ENCODE results near the gene CCNF.

CCNF gene

GRCh38 chr16:2481676-2482075, 52.4 kb downstream of the CCNF start:
- no peak overlapping the region for H3K4me3 ChIP-seq (ENCODE audit: low read depth, low read length)
- ChIA-PET CTCF (no interaction called here), POLR2A (no interaction called here)
- peaks cover 0 to 4% of the 10 kb centered on the region in 2 experiments; a peak in 1 of 3 replicates for H3K36me3 ChIP-seq (ENCODE audit: control insufficient read depth in 2 of 2, insufficient read depth in 1 of 2, low read length in 2 of 2)
- no peaks in the 10 kb centered on the region for H3K9me3 ChIP-seq (ENCODE audit: control insufficient read depth, insufficient read depth, low read depth, low read length)
- no peak overlapping the region for H3K27ac ChIP-seq (ENCODE audit: extremely low read depth, low read depth, low read length)
- no peaks in the 10 kb centered on the region for H3K4me1 ChIP-seq (ENCODE audit: control insufficient read depth, insufficient read depth, low read length)
- no peak for TF ChIP-seq SALL2 (tag by site-specific recombination; IDR thresholded peaks at IDR 0.05; ENCODE audit: borderline replicate concordance)
- TF ChIP-seq ZNF311 (tag by site-specific recombination; IDR thresholded peaks at IDR 0.05; ENCODE audit: borderline replicate concordance), result no peak
- TF ChIP-seq RBAK (tag by site-specific recombination; IDR thresholded peaks at IDR 0.05), result no peak
- TF ChIP-seq, protein P1, sequence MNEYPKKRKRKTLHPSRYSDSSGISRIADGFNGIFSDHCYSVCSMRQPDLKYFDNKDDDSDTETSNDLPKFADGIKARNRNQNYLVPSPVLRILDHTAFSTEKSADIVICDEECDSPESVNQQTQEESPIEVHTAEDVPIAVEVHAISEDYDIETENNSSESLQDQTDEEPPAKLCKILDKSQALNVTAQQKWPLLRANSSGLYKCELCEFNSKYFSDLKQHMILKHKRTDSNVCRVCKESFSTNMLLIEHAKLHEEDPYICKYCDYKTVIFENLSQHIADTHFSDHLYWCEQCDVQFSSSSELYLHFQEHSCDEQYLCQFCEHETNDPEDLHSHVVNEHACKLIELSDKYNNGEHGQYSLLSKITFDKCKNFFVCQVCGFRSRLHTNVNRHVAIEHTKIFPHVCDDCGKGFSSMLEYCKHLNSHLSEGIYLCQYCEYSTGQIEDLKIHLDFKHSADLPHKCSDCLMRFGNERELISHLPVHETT (tag by site-specific recombination; IDR thresholded peaks at IDR 0.05), result no peak
- TF ChIP-seq, protein P2, sequence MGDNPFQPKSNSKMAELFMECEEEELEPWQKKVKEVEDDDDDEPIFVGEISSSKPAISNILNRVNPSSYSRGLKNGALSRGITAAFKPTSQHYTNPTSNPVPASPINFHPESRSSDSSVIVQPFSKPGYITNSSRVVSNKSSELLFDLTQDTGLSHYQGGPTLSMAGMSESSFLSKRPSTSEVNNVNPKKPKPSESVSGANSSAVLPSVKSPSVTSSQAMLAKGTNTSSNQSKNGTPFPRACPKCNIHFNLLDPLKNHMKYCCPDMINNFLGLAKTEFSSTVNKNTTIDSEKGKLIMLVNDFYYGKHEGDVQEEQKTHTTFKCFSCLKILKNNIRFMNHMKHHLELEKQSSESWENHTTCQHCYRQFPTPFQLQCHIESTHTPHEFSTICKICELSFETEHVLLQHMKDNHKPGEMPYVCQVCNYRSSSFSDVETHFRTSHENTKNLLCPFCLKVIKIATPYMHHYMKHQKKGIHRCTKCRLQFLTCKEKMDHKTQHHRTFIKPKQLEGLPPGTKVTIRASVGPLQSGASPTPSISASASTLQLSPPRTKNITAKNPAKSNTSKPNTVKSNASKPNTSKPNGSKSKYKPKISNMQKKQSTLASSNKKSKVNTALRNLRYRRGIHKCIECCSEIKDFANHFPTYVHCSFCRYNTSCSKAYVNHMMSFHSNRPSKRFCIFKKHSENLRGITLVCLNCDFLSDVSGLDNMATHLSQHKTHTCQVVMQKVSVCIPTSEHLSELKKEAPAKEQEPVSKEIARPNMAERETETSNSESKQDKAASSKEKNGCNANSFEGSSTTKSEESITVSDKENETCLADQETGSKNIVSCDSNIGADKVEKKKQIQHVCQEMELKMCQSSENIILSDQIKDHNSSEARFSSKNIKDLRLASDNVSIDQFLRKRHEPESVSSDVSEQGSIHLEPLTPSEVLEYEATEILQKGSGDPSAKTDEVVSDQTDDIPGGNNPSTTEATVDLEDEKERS (tag by site-specific recombination; IDR thresholded peaks at IDR 0.05), result no peak
- TF ChIP-seq, protein P3, sequence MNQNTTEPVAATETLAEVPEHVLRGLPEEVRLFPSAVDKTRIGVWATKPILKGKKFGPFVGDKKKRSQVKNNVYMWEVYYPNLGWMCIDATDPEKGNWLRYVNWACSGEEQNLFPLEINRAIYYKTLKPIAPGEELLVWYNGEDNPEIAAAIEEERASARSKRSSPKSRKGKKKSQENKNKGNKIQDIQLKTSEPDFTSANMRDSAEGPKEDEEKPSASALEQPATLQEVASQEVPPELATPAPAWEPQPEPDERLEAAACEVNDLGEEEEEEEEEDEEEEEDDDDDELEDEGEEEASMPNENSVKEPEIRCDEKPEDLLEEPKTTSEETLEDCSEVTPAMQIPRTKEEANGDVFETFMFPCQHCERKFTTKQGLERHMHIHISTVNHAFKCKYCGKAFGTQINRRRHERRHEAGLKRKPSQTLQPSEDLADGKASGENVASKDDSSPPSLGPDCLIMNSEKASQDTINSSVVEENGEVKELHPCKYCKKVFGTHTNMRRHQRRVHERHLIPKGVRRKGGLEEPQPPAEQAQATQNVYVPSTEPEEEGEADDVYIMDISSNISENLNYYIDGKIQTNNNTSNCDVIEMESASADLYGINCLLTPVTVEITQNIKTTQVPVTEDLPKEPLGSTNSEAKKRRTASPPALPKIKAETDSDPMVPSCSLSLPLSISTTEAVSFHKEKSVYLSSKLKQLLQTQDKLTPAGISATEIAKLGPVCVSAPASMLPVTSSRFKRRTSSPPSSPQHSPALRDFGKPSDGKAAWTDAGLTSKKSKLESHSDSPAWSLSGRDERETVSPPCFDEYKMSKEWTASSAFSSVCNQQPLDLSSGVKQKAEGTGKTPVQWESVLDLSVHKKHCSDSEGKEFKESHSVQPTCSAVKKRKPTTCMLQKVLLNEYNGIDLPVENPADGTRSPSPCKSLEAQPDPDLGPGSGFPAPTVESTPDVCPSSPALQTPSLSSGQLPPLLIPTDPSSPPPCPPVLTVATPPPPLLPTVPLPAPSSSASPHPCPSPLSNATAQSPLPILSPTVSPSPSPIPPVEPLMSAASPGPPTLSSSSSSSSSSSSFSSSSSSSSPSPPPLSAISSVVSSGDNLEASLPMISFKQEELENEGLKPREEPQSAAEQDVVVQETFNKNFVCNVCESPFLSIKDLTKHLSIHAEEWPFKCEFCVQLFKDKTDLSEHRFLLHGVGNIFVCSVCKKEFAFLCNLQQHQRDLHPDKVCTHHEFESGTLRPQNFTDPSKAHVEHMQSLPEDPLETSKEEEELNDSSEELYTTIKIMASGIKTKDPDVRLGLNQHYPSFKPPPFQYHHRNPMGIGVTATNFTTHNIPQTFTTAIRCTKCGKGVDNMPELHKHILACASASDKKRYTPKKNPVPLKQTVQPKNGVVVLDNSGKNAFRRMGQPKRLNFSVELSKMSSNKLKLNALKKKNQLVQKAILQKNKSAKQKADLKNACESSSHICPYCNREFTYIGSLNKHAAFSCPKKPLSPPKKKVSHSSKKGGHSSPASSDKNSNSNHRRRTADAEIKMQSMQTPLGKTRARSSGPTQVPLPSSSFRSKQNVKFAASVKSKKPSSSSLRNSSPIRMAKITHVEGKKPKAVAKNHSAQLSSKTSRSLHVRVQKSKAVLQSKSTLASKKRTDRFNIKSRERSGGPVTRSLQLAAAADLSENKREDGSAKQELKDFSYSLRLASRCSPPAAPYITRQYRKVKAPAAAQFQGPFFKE (tag by site-specific recombination; IDR thresholded peaks at IDR 0.05; ENCODE audit: borderline replicate concordance), result no peak
- TF ChIP-seq ZNF660 (tag by site-specific recombination; IDR thresholded peaks at IDR 0.05), result no peak
- no peak for TF ChIP-seq ZNF785 (tag by site-specific recombination; IDR thresholded peaks at IDR 0.05)
- TF ChIP-seq ZNF596 (tag by site-specific recombination; IDR thresholded peaks at IDR 0.05), result no peak
- no peak for TF ChIP-seq ZNF529 (tag by site-specific recombination; IDR thresholded peaks at IDR 0.05; ENCODE audit: insufficient replicate concordance)

DNA sequence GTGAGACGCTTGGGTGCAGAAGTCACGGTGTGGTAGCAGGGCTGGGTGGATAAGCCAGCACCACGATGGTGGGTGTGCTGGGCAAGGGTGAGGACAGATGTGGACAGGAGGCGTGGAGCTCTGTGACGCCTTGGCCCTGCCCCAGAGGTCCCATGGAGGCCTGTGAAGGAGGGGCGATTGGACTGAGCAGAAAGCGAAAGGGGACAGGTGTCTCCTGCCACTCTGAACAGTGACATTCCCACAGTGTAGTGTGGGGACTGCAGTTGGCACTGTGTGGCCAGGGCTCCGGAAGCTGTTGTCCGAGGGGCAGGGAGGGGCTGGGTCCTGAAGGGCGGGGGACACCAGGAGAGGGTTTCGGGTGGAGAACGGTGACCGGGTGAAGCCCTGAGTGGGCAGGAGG, 53.0 kb downstream of the CCNF start:
- POLR2A ChIA-PET, result no interaction called here
- CTCF ChIA-PET, result interaction anchor here (1.8 kb wide), 1 partner anchor 19 kb away, joined by 7 read pairs; no protein-coding TSS in a partner anchor
- no peak overlapping the region for H3K4me3 ChIP-seq (ENCODE audit: low read depth, low read length)
- no peaks in the 10 kb centered on the region for H3K9me3 ChIP-seq (ENCODE audit: control insufficient read depth, insufficient read depth, low read depth, low read length)
- no peaks in the 10 kb centered on the region; the same call in 1 of the 2 replicates for H3K4me1 ChIP-seq (ENCODE audit: control insufficient read depth, insufficient read depth, low read length)
- peaks cover 0 to 4% of the 10 kb centered on the region in 2 experiments; a peak in 1 of 3 replicates for H3K36me3 ChIP-seq (ENCODE audit: control insufficient read depth in 2 of 2, insufficient read depth in 1 of 2, low read length in 2 of 2)
- H3K27ac ChIP-seq (ENCODE audit: extremely low read depth, low read depth, low read length), result no peak overlapping the region
- TF ChIP-seq ZNF148 (tag by site-specific recombination; IDR thresholded peaks at IDR 0.05; ENCODE audit: borderline replicate concordance), result no peak
- TF ChIP-seq, protein P4, sequence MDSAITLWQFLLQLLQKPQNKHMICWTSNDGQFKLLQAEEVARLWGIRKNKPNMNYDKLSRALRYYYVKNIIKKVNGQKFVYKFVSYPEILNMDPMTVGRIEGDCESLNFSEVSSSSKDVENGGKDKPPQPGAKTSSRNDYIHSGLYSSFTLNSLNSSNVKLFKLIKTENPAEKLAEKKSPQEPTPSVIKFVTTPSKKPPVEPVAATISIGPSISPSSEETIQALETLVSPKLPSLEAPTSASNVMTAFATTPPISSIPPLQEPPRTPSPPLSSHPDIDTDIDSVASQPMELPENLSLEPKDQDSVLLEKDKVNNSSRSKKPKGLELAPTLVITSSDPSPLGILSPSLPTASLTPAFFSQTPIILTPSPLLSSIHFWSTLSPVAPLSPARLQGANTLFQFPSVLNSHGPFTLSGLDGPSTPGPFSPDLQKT (IDR thresholded peaks at IDR 0.05; ENCODE audit: borderline replicate concordance, low read depth, low read length), result no peak
- no peak for TF ChIP-seq AEBP2 (tag by site-specific recombination; IDR thresholded peaks at IDR 0.05; ENCODE audit: borderline replicate concordance)
- no peak for TF ChIP-seq BCL11A (tag by site-specific recombination; IDR thresholded peaks at IDR 0.05; ENCODE audit: low read depth)
- TF ChIP-seq ZNF239 (tag by site-specific recombination; IDR thresholded peaks at IDR 0.05), result no peak
- no peak for TF ChIP-seq ZNF626 (tag by site-specific recombination; IDR thresholded peaks at IDR 0.05)
- no peak for TF ChIP-seq ZNF670 (tag by site-specific recombination; IDR thresholded peaks at IDR 0.05; ENCODE audit: low read depth)

Measured in HEK293 (cell line).